SU-DHL-6 (cell line): ENCODE data around the gene RPL35.

Source experiments
- H2AFZ ChIP-seq: fragments of 200-600 bp; sonication (generic); 2 replicates; pipeline ENCODE4 v1.6.1; 2014; ENCODE audit warnings: low read depth, mild to moderate bottlenecking, moderate library complexity, mixed read lengths, antibody characterized with exemption, low read length; ENCODE audit not compliant: severe bottlenecking
- H3F3A ChIP-seq: fragments of 200-600 bp; shearing (Covaris generic); 2 replicates; pipeline ENCODE4 v1.6.0; 2016; ENCODE audit warnings: antibody characterized with exemption, mild to moderate bottlenecking; ENCODE audit not compliant: insufficient read depth
- H3K27ac ChIP-seq: fragments of 200-600 bp; sonication (generic); 2 replicates; pipeline ENCODE4 v1.5.1; 2016; ENCODE audit warnings: low read depth, mild to moderate bottlenecking, low read length, moderate library complexity, mixed read lengths
- H3K27me3 ChIP-seq: fragments of 200-600 bp; sonication (generic), shearing (Covaris generic); 2 replicates; pipeline ENCODE4 v1.6.0; 2014; ENCODE audit warnings: mild to moderate bottlenecking, low read length
- H3K36me3 ChIP-seq: fragments of 200-600 bp; sonication (generic); 2 replicates; pipeline ENCODE4 v1.6.1; 2014; ENCODE audit warnings: mild to moderate bottlenecking, low read length, mixed read lengths
- H3K4me2 ChIP-seq: fragments of 300-600, 200-600 bp; shearing (Covaris generic), sonication (generic); 2 replicates; pipeline ENCODE4 v1.6.0; 2014; ENCODE audit warnings: low read length, low read depth, mild to moderate bottlenecking; ENCODE audit not compliant: poor library complexity, severe bottlenecking
- H3K4me3 ChIP-seq: fragments of 200-600 bp; sonication (generic); 2 replicates; pipeline ENCODE4 v1.5.1; 2014; ENCODE audit warnings: antibody characterized with exemption, low read length, mild to moderate bottlenecking, mixed read lengths; ENCODE audit not compliant: insufficient read depth, poor library complexity, severe bottlenecking
- H3K79me2 ChIP-seq: fragments of 200-600 bp; sonication (generic); 2 replicates; pipeline ENCODE4 v1.6.1; 2014; ENCODE audit warnings: mild to moderate bottlenecking, low read length, moderate library complexity; ENCODE audit not compliant: insufficient read depth
- H3K9ac ChIP-seq: fragments of 200-600 bp; sonication (generic); 2 replicates; pipeline ENCODE4 v1.7.0; 2014; ENCODE audit warnings: mild to moderate bottlenecking, low read length
- H3K9me2 ChIP-seq: fragments of 200-600 bp; sonication (generic); replicated peaks from 2 replicates; pipeline ENCODE4 v1.6.1; 2014; ENCODE audit warnings: low read length; ENCODE audit not compliant: insufficient read depth
- H3K9me3 ChIP-seq: fragments of 200-600 bp; sonication (generic); 2 replicates; pipeline ENCODE4 v1.6.1; 2014; ENCODE audit warnings: low read length, mixed read lengths; ENCODE audit not compliant: insufficient read depth
- H4K20me1 ChIP-seq: fragments of 200-600 bp; sonication (generic); 2 replicates; pipeline ENCODE4 v1.6.1; 2014; ENCODE audit warnings: low read depth, mild to moderate bottlenecking, antibody characterized with exemption, low read length, moderate library complexity, mixed read lengths
- EZH2phosphoT487 ChIP-seq: fragments of 200-600 bp; sonication (generic), shearing (Covaris generic); conservative IDR thresholded peaks from 2 replicates; pipeline ENCODE4 v1.6.1; 2018; ENCODE audit warnings: mild to moderate bottlenecking, antibody characterized with exemption, low read length, moderate library complexity, mixed read lengths
- TF ChIP-seq, protein P1 (sequence below): fragments of 200-600 bp; sonication (generic); IDR thresholded peaks from one replicate; pipeline ENCODE4 v1.5.1; 2017; ENCODE audit warnings: antibody characterized with exemption, mild to moderate bottlenecking, low read length, moderate library complexity; ENCODE audit not compliant: insufficient read depth, poor library complexity, severe bottlenecking

RPL35 gene

DNA sequence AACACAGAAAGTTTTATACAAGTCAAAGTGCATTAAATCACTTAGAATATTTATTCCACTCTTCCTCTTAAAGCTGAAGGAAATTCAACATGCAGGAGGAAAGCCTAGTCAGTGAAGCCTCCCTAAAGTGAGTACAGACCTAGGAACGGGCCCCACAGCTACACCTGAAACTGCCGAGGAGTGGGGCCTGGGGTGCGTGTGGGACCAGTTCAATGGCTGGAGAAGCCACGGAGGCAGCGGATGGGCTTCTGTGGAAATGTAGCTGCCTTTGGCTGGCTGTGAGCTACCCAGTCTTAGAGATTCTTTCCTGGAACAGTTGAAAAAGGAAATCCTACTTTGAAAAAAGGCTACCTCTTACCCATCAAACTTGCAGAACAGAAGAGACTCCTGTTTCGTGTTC lies 16.8 kb upstream of the RPL35 start:
- H3K27me3 ChIP-seq = no peaks in the 10 kb centered on the region
- peaks cover 22% of the 10 kb centered on the region for H3F3A ChIP-seq
- no peaks in the 10 kb centered on the region for H3K9me2 ChIP-seq
- TF ChIP-seq, protein P1, sequence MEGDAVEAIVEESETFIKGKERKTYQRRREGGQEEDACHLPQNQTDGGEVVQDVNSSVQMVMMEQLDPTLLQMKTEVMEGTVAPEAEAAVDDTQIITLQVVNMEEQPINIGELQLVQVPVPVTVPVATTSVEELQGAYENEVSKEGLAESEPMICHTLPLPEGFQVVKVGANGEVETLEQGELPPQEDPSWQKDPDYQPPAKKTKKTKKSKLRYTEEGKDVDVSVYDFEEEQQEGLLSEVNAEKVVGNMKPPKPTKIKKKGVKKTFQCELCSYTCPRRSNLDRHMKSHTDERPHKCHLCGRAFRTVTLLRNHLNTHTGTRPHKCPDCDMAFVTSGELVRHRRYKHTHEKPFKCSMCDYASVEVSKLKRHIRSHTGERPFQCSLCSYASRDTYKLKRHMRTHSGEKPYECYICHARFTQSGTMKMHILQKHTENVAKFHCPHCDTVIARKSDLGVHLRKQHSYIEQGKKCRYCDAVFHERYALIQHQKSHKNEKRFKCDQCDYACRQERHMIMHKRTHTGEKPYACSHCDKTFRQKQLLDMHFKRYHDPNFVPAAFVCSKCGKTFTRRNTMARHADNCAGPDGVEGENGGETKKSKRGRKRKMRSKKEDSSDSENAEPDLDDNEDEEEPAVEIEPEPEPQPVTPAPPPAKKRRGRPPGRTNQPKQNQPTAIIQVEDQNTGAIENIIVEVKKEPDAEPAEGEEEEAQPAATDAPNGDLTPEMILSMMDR = no peak
- no peak for TF ChIP-seq EZH2phosphoT487
- no peak overlapping the region for H3K27ac ChIP-seq
- H4K20me1 ChIP-seq = no peaks in the 10 kb centered on the region
- no peak overlapping the region for H2AFZ ChIP-seq
- H3K4me3 ChIP-seq = no peak overlapping the region
- no peak overlapping the region for H3K4me2 ChIP-seq
- H3K9me3 ChIP-seq = no peaks in the 10 kb centered on the region
- no peak overlapping the region for H3K9ac ChIP-seq
- H3K36me3 ChIP-seq = peaks cover 3% of the 10 kb centered on the region; the same call in 1 of the 2 replicates
- peaks cover 11% of the 10 kb centered on the region for H3K79me2 ChIP-seq

DNA sequence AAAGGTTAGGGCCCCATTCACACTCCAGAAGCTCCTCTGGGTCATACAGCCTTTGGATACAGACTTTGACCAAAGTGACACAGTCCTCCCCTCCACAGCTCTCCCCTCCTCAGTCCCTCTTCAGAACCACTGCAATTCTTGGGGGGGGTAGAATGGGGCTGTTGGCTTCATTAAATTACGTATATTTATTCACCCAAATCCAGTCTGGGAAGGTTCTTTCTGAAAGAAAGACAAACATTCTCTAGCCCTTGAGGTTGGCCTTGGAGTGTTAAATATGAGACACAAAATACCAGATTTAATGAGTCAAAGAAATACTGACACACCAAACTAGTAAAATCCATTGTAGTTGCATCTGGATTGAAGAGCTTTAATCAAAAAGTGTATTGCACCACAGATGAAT lies 16.3 kb upstream of the RPL35 start:
- Histone ChIP-seq H2AFZ (no peak overlapping the region), H3K4me2 (no peak overlapping the region), H3K9me3 (no peaks in the 10 kb centered on the region), H3K36me3 (peaks cover 3% of the 10 kb centered on the region; the same call in 1 of the 2 replicates), H3F3A (peaks cover 22% of the 10 kb centered on the region), H3K27ac (no peak overlapping the region), H3K9ac (no peak overlapping the region), H3K79me2 (peaks cover 16% of the 10 kb centered on the region), H3K4me3 (no peak overlapping the region), H4K20me1 (no peaks in the 10 kb centered on the region; the same call in 1 of the 2 replicates), H3K9me2 (no peaks in the 10 kb centered on the region), H3K27me3 (no peaks in the 10 kb centered on the region)
- TF ChIP-seq EZH2phosphoT487 = no peak
- TF ChIP-seq, protein P1 = no peak

DNA sequence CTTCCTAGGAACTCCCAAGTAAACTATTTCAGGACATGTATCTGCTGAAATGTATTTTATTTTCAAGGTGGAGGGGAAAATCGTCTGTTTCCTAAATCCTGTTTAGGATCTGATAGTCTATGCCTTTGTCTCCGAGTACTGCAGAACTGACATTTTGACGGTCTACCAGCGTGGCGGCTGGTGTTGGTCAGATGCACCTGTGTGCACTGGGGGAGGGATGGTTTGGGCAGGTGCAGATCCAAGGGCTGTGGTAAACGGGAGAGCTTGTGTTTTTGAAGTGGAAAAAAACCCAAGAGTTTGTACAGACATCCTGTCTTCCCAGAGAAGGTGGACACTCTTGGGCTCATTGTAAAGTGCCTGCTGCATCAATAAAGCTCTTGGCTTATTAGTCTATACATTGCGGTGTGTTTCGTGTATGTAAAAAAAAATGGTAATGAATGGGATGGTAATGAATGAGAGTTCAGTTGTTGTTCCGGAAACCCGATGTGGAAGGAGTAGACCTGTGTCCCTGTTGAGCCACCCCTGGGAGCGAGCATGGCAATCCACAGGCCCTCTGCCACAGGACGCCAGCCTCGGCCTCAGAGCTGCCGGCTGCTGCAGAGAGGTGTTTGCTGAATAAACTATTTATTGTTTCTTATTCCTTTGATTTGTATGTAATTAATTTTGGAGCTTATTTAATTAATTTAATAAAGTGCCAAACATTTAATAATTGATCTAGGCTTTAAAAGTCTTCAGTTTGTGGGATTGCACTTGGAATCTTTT lies 15.4 kb upstream of the RPL35 start:
- H3K79me2 ChIP-seq = peaks cover 24% of the 10 kb centered on the region
- peaks cover 3% of the 10 kb centered on the region; the same call in 1 of the 2 replicates for H3K36me3 ChIP-seq
- TF ChIP-seq EZH2phosphoT487 = no peak
- TF ChIP-seq, protein P1 = no peak

More for the DNA sequence above, 15.4 kb upstream of the RPL35 start:
- no peak overlapping the region for H3K27ac ChIP-seq
- H3K4me2 ChIP-seq = no peak overlapping the region
- H4K20me1 ChIP-seq = no peaks in the 10 kb centered on the region; the same call in 1 of the 2 replicates
- H2AFZ ChIP-seq = no peak overlapping the region
- H3K9me2 ChIP-seq = no peaks in the 10 kb centered on the region
- no peak overlapping the region for H3K4me3 ChIP-seq
- no peaks in the 10 kb centered on the region for H3K27me3 ChIP-seq
- H3K9ac ChIP-seq = no peak overlapping the region
- H3F3A ChIP-seq = peaks cover 22% of the 10 kb centered on the region
- H3K9me3 ChIP-seq = no peaks in the 10 kb centered on the region
